Esophagus muscularis mucosa (tissue), 4 donors: ENCODE data around the gene BANK1.

ENCODE experiments used
- CTCF ChIP-seq, 3 experiments: fragments of 200-600 bp in 2 of 3; fragments of 450-650 bp in 1 of 3; sonication (generic) in 2 of 3; IDR thresholded peaks; one replicate each; pipeline ENCODE4 v1.5.1; 2017 to 2019; ENCODE audit warnings: antibody characterized with exemption in 3 of 3, mild to moderate bottlenecking in 2 of 3, moderate library complexity in 1 of 3
- EP300 ChIP-seq: sonication (generic); formaldehyde crosslinking; IDR thresholded peaks from one replicate; pipeline ENCODE4 v1.6.1; 2017; ENCODE audit warnings: antibody characterized with exemption
- POLR2A ChIP-seq: fragments of 450-650 bp; IDR thresholded peaks from one replicate; pipeline ENCODE4 v1.6.1; 2017; ENCODE audit warnings: antibody characterized with exemption, moderate library complexity, mild to moderate bottlenecking, low read depth
- POLR2AphosphoS5 ChIP-seq, 2 donors: sonication (generic); formaldehyde crosslinking; IDR thresholded peaks; one replicate each; pipeline ENCODE4 v1.6.1; 2017; ENCODE audit warnings: antibody characterized with exemption in 2 of 2

GRCh38 chr4:101865501-101866062 lies 75.1 kb downstream of the BANK1 start:
- TF ChIP-seq CTCF (IDR thresholded peaks at IDR 0.05) = no peak
- no peak for TF ChIP-seq POLR2AphosphoS5 (IDR thresholded peaks at IDR 0.05)
- no peak for TF ChIP-seq EP300
- TF ChIP-seq POLR2A = no peak
